B cell (primary cell): ENCODE measurements around the gene EVC.

Experiments used
- CTCF ChIP-seq: fragments of 200-600 bp; IDR thresholded peaks from one replicate; pipeline ENCODE4 v1.8.0; 2022; ENCODE audit warnings: antibody characterized with exemption, mild to moderate bottlenecking
- EZH2 ChIP-seq: IDR thresholded peaks from 2 replicates; pipeline ENCODE4 v1.6.1; 2012; ENCODE audit warnings: borderline replicate concordance, low read depth, mild to moderate bottlenecking, moderate library complexity, low read length; ENCODE audit not compliant: insufficient read depth, poor library complexity, severe bottlenecking

- no peak for TF ChIP-seq CTCF
- TF ChIP-seq EZH2: no peak
These were observed 152.6 kb downstream of the EVC start for GRCh38 chr4:5863461-5864113.
